ENCODE results near the gene SCAPER.
"Not testable (repeated sequence)": the region's sequence is repeated elsewhere in the genome, so short reads cannot be mapped to it uniquely, and the experiment has no call there.

Gene SCAPER

GRCh38 chr15:76433798-76434400 is 471.2 kb downstream of the SCAPER start:
- Mint-ChIP-seq H3K27ac (no peak overlapping the region), H3K9me3 (no peaks in the 10 kb centered on the region), H3K27me3 (no peaks in the 10 kb centered on the region), H3K4me1 (no peaks in the 10 kb centered on the region), H3K4me3 (no peak overlapping the region), H3K36me3 (ENCODE audit: low read depth) (peaks cover 22% of the 10 kb centered on the region)
- no peak for ATAC-seq
- no peak for DNase-seq

GRCh38 chr15:76433036-76433435 is 472.1 kb downstream of the SCAPER start:
- not testable (repeated sequence) for H3K9me3 Mint-ChIP-seq, H3K27ac Mint-ChIP-seq, H3K4me3 Mint-ChIP-seq, H3K27me3 Mint-ChIP-seq, ATAC-seq, DNase-seq, H3K4me1 Mint-ChIP-seq
- peaks cover 29% of the 10 kb centered on the region for H3K36me3 Mint-ChIP-seq (ENCODE audit: low read depth)

GRCh38 chr15:76432604-76433003 is 472.5 kb downstream of the SCAPER start:
- DNase-seq = no peak
- peaks cover 4% of the 10 kb centered on the region for H3K9me3 Mint-ChIP-seq
- H3K27ac Mint-ChIP-seq = no peak overlapping the region
- peaks cover 32% of the 10 kb centered on the region for H3K36me3 Mint-ChIP-seq (ENCODE audit: low read depth)
- no peaks in the 10 kb centered on the region for H3K27me3 Mint-ChIP-seq
- ATAC-seq = no peak
- no peak overlapping the region for H3K4me3 Mint-ChIP-seq
- no peaks in the 10 kb centered on the region for H3K4me1 Mint-ChIP-seq

DNA sequence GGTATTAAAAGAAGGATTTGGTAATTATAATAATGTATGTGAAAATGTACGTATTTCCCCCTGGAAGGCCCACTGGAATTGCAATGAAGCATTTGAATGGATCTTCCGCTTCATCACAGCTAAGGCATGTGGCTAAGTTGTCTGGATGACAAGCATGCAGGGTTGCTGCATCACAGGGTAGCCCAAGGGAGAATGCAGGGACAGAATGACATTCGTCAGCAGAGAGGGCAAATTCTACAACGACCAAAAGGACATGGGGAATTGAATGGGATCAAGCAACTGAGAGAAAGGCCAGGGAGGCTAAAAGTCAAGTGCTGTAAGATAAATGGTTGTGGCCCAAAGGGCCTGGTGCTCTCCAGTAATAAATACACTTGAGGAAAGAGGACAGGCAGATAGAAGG is 473.2 kb downstream of the SCAPER start:
- no peak for DNase-seq
- peaks cover 35% of the 10 kb centered on the region for H3K36me3 Mint-ChIP-seq (ENCODE audit: low read depth)
- peaks cover 5% of the 10 kb centered on the region for H3K9me3 Mint-ChIP-seq
- no peaks in the 10 kb centered on the region for H3K4me1 Mint-ChIP-seq
- H3K4me3 Mint-ChIP-seq = no peak overlapping the region
- H3K27ac Mint-ChIP-seq = no peak overlapping the region
- ATAC-seq = no peak
- no peaks in the 10 kb centered on the region for H3K27me3 Mint-ChIP-seq

GRCh38 chr15:76430711-76431110 is 474.4 kb downstream of the SCAPER start:
- H3K36me3 Mint-ChIP-seq (ENCODE audit: low read depth) = peaks cover 40% of the 10 kb centered on the region
- DNase-seq, H3K4me3 Mint-ChIP-seq, ATAC-seq, H3K4me1 Mint-ChIP-seq, H3K27me3 Mint-ChIP-seq, H3K27ac Mint-ChIP-seq: not testable (repeated sequence)
- H3K9me3 Mint-ChIP-seq = peaks cover 10% of the 10 kb centered on the region

GRCh38 chr15:76429661-76430060 is 475.5 kb downstream of the SCAPER start:
- peaks cover 45% of the 10 kb centered on the region for H3K36me3 Mint-ChIP-seq (ENCODE audit: low read depth)
- no peak overlapping the region for H3K27ac Mint-ChIP-seq
- DNase-seq = no peak
- H3K4me1 Mint-ChIP-seq = no peaks in the 10 kb centered on the region
- no peaks in the 10 kb centered on the region for H3K27me3 Mint-ChIP-seq
- H3K9me3 Mint-ChIP-seq = peaks cover 13% of the 10 kb centered on the region
- no peak for ATAC-seq
- H3K4me3 Mint-ChIP-seq = no peak overlapping the region

DNA sequence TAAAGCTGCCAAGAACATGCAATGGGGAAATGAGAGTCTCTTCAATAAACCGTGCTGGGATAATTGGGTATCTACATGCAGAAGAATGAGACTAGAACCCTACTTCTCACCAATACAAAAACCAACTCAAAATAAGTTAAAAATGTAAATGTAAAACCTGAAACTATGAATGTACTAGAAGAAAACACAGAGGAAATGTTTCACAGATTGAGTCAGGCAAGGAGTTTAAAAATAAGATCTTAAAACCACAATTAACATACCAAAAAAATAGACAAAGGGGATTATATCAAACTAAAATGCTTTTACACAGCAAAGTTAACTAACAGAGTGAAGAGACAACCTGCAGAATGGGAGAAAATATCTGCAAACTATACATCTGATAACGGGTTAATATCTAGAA is 478.2 kb downstream of the SCAPER start:
- Mint-ChIP-seq H3K4me3 (no peak overlapping the region), H3K27me3 (no peaks in the 10 kb centered on the region), H3K9me3 (peaks cover 17% of the 10 kb centered on the region), H3K4me1 (no peaks in the 10 kb centered on the region), H3K27ac (no peak overlapping the region), H3K36me3 (ENCODE audit: low read depth) (peaks cover 40% of the 10 kb centered on the region)
- DNase-seq = no peak
- ATAC-seq = no peak

- H3K4me1 Mint-ChIP-seq = peaks cover 2% of the 10 kb centered on the region
- H3K27me3 Mint-ChIP-seq = no peaks in the 10 kb centered on the region
- no peak overlapping the region for H3K4me3 Mint-ChIP-seq
- H3K9me3 Mint-ChIP-seq = peaks cover 4% of the 10 kb centered on the region
- H3K36me3 Mint-ChIP-seq (ENCODE audit: low read depth) = no peaks in the 10 kb centered on the region
- ATAC-seq (no peak), DNase-seq (no peak)
- H3K27ac Mint-ChIP-seq = no peak overlapping the region
These were observed 486.6 kb downstream of the SCAPER start for GRCh38 chr15:76418352-76419140.

DNA sequence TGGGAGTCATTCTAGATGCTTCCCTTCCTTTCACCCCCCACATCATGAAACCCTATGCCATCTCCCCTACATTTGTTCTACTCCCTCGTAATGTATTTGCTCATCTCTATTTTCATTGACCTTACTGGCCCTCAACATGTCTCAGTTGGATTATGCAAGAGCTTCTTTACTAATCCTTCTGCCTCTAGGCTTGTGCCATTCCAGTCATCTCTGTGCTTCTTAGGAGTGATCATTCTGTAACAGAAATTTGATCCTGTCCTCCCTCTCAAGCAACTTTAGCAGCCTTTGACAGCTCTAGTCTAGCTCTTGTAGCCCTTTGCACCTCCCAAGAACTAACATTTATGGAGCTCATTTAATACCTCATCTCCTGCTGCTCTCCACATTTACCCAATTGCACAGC is 503.9 kb downstream of the SCAPER start:
- DNase-seq = no peak

GRCh38 chr15:76398317-76399104 is 506.6 kb downstream of the SCAPER start:
- Mint-ChIP-seq H3K4me1 (no peaks in the 10 kb centered on the region), H3K4me3 (no peak overlapping the region), H3K9me3 (peaks cover 3% of the 10 kb centered on the region), H3K36me3 (ENCODE audit: low read depth) (peaks cover 16% of the 10 kb centered on the region), H3K27me3 (no peaks in the 10 kb centered on the region), H3K27ac (no peak overlapping the region)
- DNase-seq (no peak), ATAC-seq (no peak)

More for the DNA sequence above, 503.9 kb downstream of the SCAPER start:
- peaks cover 3% of the 10 kb centered on the region for H3K9me3 Mint-ChIP-seq
- H3K4me3 Mint-ChIP-seq = no peak overlapping the region
- no peaks in the 10 kb centered on the region for H3K27me3 Mint-ChIP-seq
- H3K27ac Mint-ChIP-seq = no peak overlapping the region
- H3K4me1 Mint-ChIP-seq = no peaks in the 10 kb centered on the region
- peaks cover 23% of the 10 kb centered on the region for H3K36me3 Mint-ChIP-seq (ENCODE audit: low read depth)
- ATAC-seq = no peak

GRCh38 chr15:76393614-76394013 is 511.5 kb downstream of the SCAPER start:
- ATAC-seq = no peak
- peaks cover 10% of the 10 kb centered on the region for H3K36me3 Mint-ChIP-seq (ENCODE audit: low read depth)
- H3K4me3 Mint-ChIP-seq = no peak overlapping the region
- H3K9me3 Mint-ChIP-seq = peaks cover 3% of the 10 kb centered on the region
- H3K4me1 Mint-ChIP-seq = no peaks in the 10 kb centered on the region
- no peaks in the 10 kb centered on the region for H3K27me3 Mint-ChIP-seq
- no peak for DNase-seq
- no peak overlapping the region for H3K27ac Mint-ChIP-seq

- DNase-seq = no peak
- no peak overlapping the region for H3K4me3 Mint-ChIP-seq
- H3K9me3 Mint-ChIP-seq = no peaks in the 10 kb centered on the region
- H3K36me3 Mint-ChIP-seq (ENCODE audit: low read depth) = peaks cover 7% of the 10 kb centered on the region
- H3K27ac Mint-ChIP-seq = no peak overlapping the region
- no peaks in the 10 kb centered on the region for H3K27me3 Mint-ChIP-seq
- no peak for ATAC-seq
- no peaks in the 10 kb centered on the region for H3K4me1 Mint-ChIP-seq
These were observed 513.3 kb downstream of the SCAPER start for GRCh38 chr15:76391847-76392246.

DNA sequence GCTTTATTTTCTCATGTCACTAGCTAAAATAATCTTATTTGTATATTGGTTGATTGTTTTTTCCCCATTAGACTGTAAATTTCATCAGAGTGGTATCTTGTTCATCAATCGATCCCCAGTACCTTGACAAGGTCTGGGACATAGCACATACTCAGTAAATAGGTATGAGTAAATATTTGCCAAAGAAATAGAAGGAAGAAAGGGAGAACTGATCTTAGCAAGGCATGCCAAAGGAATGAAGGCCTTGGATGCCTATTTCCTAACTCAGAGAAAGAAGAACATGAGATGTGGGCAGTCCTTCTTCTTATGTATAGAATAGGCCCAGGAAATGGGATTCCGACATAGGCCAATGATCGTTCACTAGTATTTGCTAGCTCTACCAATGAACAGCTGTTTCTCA is 513.8 kb downstream of the SCAPER start:
- DNase-seq (no peak), ATAC-seq (no peak)
- H3K4me1 Mint-ChIP-seq = no peaks in the 10 kb centered on the region
- no peaks in the 10 kb centered on the region for H3K27me3 Mint-ChIP-seq
- H3K36me3 Mint-ChIP-seq (ENCODE audit: low read depth) = peaks cover 7% of the 10 kb centered on the region
- no peaks in the 10 kb centered on the region for H3K9me3 Mint-ChIP-seq
- H3K4me3 Mint-ChIP-seq = no peak overlapping the region
- no peak overlapping the region for H3K27ac Mint-ChIP-seq

- no peak for DNase-seq
- no peak for ATAC-seq
- Mint-ChIP-seq H3K4me3 (no peak overlapping the region), H3K4me1 (no peaks in the 10 kb centered on the region), H3K27me3 (no peaks in the 10 kb centered on the region), H3K36me3 (ENCODE audit: low read depth) (peaks cover 7% of the 10 kb centered on the region), H3K27ac (no peak overlapping the region), H3K9me3 (no peaks in the 10 kb centered on the region)
These were observed 514.6 kb downstream of the SCAPER start for GRCh38 chr15:76390571-76390970.

- Mint-ChIP-seq H3K4me1 (no peaks in the 10 kb centered on the region), H3K27me3 (no peaks in the 10 kb centered on the region), H3K9me3 (no peaks in the 10 kb centered on the region), H3K36me3 (ENCODE audit: low read depth) (peaks cover 11% of the 10 kb centered on the region), H3K4me3 (no peak overlapping the region), H3K27ac (no peak overlapping the region)
- ATAC-seq = no peak
- DNase-seq = no peak
These were observed 518.2 kb downstream of the SCAPER start for GRCh38 chr15:76386926-76387325.

Data from activated naive CD8-positive, alpha-beta T cell treated with anti-CD3 and anti-CD28 coated beads, Interleukin-2, amount 50 U/mL, for 24 hours (primary cell).